ENCODE results near the gene SFTPD. TPM values are rescaled to one million over a fixed set of nuclear protein-coding genes. Genes with fewer than 3 reads are reported as not detected.

SFTPD gene
- total RNA-seq, 1 experiment from 2014 or later: 0.24 TPM

GRCh38 chr10:79979976-79980687, 31.2 kb upstream of the SFTPD start:
- Histone ChIP-seq H3K79me1 (ENCODE audit: insufficient read depth, low read depth, low read length, poor library complexity, severe bottlenecking) (no peaks in the 10 kb centered on the region), H3K27me3 (ENCODE audit: insufficient read depth, low read length) (peaks cover 2% of the 10 kb centered on the region; the same call in 1 of the 2 replicates), H2BK12ac (ENCODE audit: insufficient read length, low read depth, low read length) (no peak overlapping the region), H3K79me2 (ENCODE audit: insufficient read depth, low read length) (no peaks in the 10 kb centered on the region), H3K18ac (ENCODE audit: insufficient read length, low read depth, low read length) (no peak overlapping the region), H4K5ac (ENCODE audit: insufficient read length, low read depth, low read length) (no peak overlapping the region), H4K20me1 (ENCODE audit: control insufficient read depth, insufficient read depth, insufficient read length) (no peaks in the 10 kb centered on the region), H3K23ac (ENCODE audit: insufficient read length, low read depth, low read length) (no peak overlapping the region), H3T11ph (ENCODE audit: low read length) (no peak overlapping the region), H2BK20ac (ENCODE audit: low read depth, low read length, poor library complexity, severe bottlenecking) (no peak overlapping the region), H4K91ac (ENCODE audit: insufficient read length, low read depth, low read length) (no peak overlapping the region), H2BK5ac (ENCODE audit: insufficient read length, low read length) (no peak overlapping the region), H3K9ac (ENCODE audit: extremely low read depth, insufficient read length, low read length) (no peak overlapping the region), H3K9me3 (ENCODE audit: control insufficient read depth, low read depth, low read length) (no peaks in the 10 kb centered on the region), H2BK120ac (ENCODE audit: low read depth, low read length, poor library complexity, severe bottlenecking) (no peak overlapping the region), H3K4me2 (ENCODE audit: insufficient read depth, insufficient read length, low read length) (no peak overlapping the region), H3K14ac (ENCODE audit: insufficient read depth, low read length) (no peak overlapping the region), H2BK15ac (ENCODE audit: low read depth, low read length) (no peak overlapping the region), H3K23me2 (ENCODE audit: insufficient read length, low read depth, low read length, poor library complexity, severe bottlenecking) (peaks cover 6% of the 10 kb centered on the region), H4K8ac (replicated peaks; ENCODE audit: insufficient read length, low read depth, low read length) (no peak overlapping the region), H3K4ac (ENCODE audit: low read depth, low read length) (no peak overlapping the region), H3K27ac (ENCODE audit: insufficient read length, low read depth, low read length) (no peak overlapping the region), H3K56ac (ENCODE audit: insufficient read length, low read depth, low read length) (no peak overlapping the region), H2AK5ac (ENCODE audit: insufficient read length, low read length) (no peak overlapping the region), H3K4me1 (ENCODE audit: insufficient read depth, low read length) (peaks cover 2% of the 10 kb centered on the region; the same call in 1 of the 2 replicates), H2AFZ (ENCODE audit: low read length) (no peak overlapping the region)
- WGBS (ENCODE audit: extremely low coverage, insufficient read length, low lambda C conversion rate): no CpG with 5 or more reads among the region's 2 CpGs
- H3K4me1 Mint-ChIP-seq: peaks cover 22 to 24% of the 10 kb centered on the region in 2 experiments
- peaks cover 3 to 12% (median 9%) of the 10 kb centered on the region in 3 experiments; a peak in 5 of 7 replicates for H3K36me3 Mint-ChIP-seq (ENCODE audit: insufficient read depth in 1 of 3, low read depth in 3 of 3)
- 0 out of 5 replicates have a peak overlapping the region, but pooled peaks of 1 of the 2 experiments have one; percentile 6 for H3K4me3 Mint-ChIP-seq
- peaks cover 7 to 9% of the 10 kb centered on the region in 2 experiments for H3K9me3 Mint-ChIP-seq
- H3K27me3 Mint-ChIP-seq (ENCODE audit: low read depth): peaks cover 51% of the 10 kb centered on the region
- no peak overlapping the region for H3K27ac Mint-ChIP-seq
- DNase-seq: no peak
- TF ChIP-seq CTCF (conservative IDR thresholded peaks at IDR 0.05): no peak
